Ovary (tissue), 9 donors: ENCODE data around the gene ST7. TPM values are rescaled to one million over a fixed set of nuclear protein-coding genes. Genes with fewer than 3 reads are reported as not detected.

ENCODE experiments used
- DNase-seq, 5 donors: peaks; one replicate each; pipeline ENCODE4 v3.0.0-alpha.2; 2019 to 2020
- H3K27ac ChIP-seq, 2 donors: fragments of 200-600 bp; one replicate each; pipeline versions ENCODE4 v1.5.1 to v1.8.0; 2019 to 2022
- H3K27me3 ChIP-seq: fragments of 200-600 bp; one replicate; pipeline ENCODE4 v1.8.0; 2022
- H3K36me3 ChIP-seq: fragments of 200-600 bp; sonication (generic); one replicate; pipeline ENCODE4 v1.5.1; 2019
- H3K4me1 ChIP-seq: one replicate; pipeline ENCODE4 v1.8.1; 2013; ENCODE audit warnings: mild to moderate bottlenecking, moderate library complexity; ENCODE audit not compliant: insufficient read depth
- H3K4me3 ChIP-seq: fragments of 200-600 bp; sonication (generic); one replicate; pipeline ENCODE4 v1.5.1; 2017
- H3K9me3 ChIP-seq, 2 donors: fragments of 200-600 bp in 1 of 2; sonication (generic) in 1 of 2; one replicate each; pipeline versions ENCODE4 v1.5.1 to v1.8.1; 2013 to 2019; ENCODE audit warnings: mild to moderate bottlenecking in 1 of 2, moderate library complexity in 1 of 2
- EP300 ChIP-seq: sonication (generic); formaldehyde crosslinking; IDR thresholded peaks from one replicate; pipeline ENCODE4 v1.6.1; 2017; ENCODE audit warnings: antibody characterized with exemption
- POLR2A ChIP-seq: fragments of 450-650 bp; IDR thresholded peaks from one replicate; pipeline ENCODE4 v1.6.1; 2017; ENCODE audit warnings: antibody characterized with exemption, mild to moderate bottlenecking, moderate library complexity
- WGBS, 3 donors: extraction: QIAGEN DNeasy Blood & Tissue Kit in 1 of 3; methylation state at CpG; one replicate each; pipeline versions ENCODE4 v1.1.5 to v1.1.7; 2013 to 2017; 5-methylcytosine and 5-hydroxymethylcytosine counted together
- intact Hi-C, 4 donors: fragments of 100-400 bp; cut with DNase I; formaldehyde crosslinking; loops; one replicate each; pipeline versions ENCODE4 v1.11.0 to v1.15.1; 2022 to 2023
- polyA plus RNA-seq, 2 donors: library from polyadenylated mRNA; stranded (reverse); fragments of 200-250 nt in 1 of 2; fragments of 350-450 nt in 1 of 2; fragmentation: Illumina TruSeq in 1 of 2; extraction: RNeasy Lipid Tissue Mini Kit (QIAGEN cat#74804) in 1 of 2; gene quantifications; one replicate each; pipeline ENCODE4 v1.2.3, GENCODE V29; 2013 to 2014
- total RNA-seq, 7 donors: library from RNA; depleted of rRNA in 2 of 7; stranded (reverse); fragments of >200 nt in 2 of 7; fragmentation: NEBNext Ultra II Directional in 3 of 7; extraction: Animal tissue kit (Norgen Biotek cat#: 25700) in 3 of 7; gene quantifications; one replicate each; pipeline versions ENCODE4 v1.1.0 to v1.2.4, GENCODE V29; 2016 to 2023
- TF ChIP-seq, protein P1 (sequence below), 3 donors: fragments of 450-650 bp in 2 of 3; fragments of 200-600 bp in 1 of 3; IDR thresholded peaks; one replicate each; pipeline versions ENCODE4 v1.5.1 to v1.8.0; 2016 to 2022; ENCODE audit warnings: antibody characterized with exemption in 3 of 3, mild to moderate bottlenecking in 1 of 3
- donor health status: DM: no; HTN: no; CAD: no; lungs with moderate emphysema.
- donor health status: DM: no; HTN: no; CAD: no.
- donor health status: Bipolar disorder and iron deficiency.
- donor health status: DM: yes; HTN: yes; CAD: no.
- donor health status: DM: no; HTN: no; CAD: no.
- donor health status: DM: yes; HTN: yes; CAD: no.

Gene ST7
- total and polyA plus RNA-seq, 9 donors, result 14.1 to 37.7 (median 18.8) TPM

- DNase-seq, result no peak
- no peaks in the 10 kb centered on the region for H3K36me3 ChIP-seq
- H3K4me1 ChIP-seq, result no peaks in the 10 kb centered on the region
- no peak overlapping the region for H3K27ac ChIP-seq
- no peak overlapping the region for H3K4me3 ChIP-seq
- TF ChIP-seq EP300 (no peak), POLR2A (no peak)
- TF ChIP-seq, protein P1, sequence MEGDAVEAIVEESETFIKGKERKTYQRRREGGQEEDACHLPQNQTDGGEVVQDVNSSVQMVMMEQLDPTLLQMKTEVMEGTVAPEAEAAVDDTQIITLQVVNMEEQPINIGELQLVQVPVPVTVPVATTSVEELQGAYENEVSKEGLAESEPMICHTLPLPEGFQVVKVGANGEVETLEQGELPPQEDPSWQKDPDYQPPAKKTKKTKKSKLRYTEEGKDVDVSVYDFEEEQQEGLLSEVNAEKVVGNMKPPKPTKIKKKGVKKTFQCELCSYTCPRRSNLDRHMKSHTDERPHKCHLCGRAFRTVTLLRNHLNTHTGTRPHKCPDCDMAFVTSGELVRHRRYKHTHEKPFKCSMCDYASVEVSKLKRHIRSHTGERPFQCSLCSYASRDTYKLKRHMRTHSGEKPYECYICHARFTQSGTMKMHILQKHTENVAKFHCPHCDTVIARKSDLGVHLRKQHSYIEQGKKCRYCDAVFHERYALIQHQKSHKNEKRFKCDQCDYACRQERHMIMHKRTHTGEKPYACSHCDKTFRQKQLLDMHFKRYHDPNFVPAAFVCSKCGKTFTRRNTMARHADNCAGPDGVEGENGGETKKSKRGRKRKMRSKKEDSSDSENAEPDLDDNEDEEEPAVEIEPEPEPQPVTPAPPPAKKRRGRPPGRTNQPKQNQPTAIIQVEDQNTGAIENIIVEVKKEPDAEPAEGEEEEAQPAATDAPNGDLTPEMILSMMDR (IDR thresholded peaks at IDR 0.05), result no peak
- WGBS, 3 donors, result 96 to 98% (median 96%) methylated on average over 3 of the region's 3 CpGs
- no peaks in the 10 kb centered on the region for H3K27me3 ChIP-seq
- no peaks in the 10 kb centered on the region for H3K9me3 ChIP-seq
- intact Hi-C loops, result no loop called here
Measured at GRCh38 chr7:117137868-117138267, 184.6 kb downstream of the ST7 start.

- no peaks in the 10 kb centered on the region for H3K36me3 ChIP-seq
- H3K9me3 ChIP-seq, result no peaks in the 10 kb centered on the region
- no peak overlapping the region for H3K27ac ChIP-seq
- no peaks in the 10 kb centered on the region for H3K27me3 ChIP-seq
- WGBS, 3 donors, result 93 to 96% (median 94%) methylated on average over 3 of the region's 3 CpGs
- TF ChIP-seq POLR2A, result no peak
- TF ChIP-seq, protein P1 (IDR thresholded peaks at IDR 0.05), result no peak
- no peak for TF ChIP-seq EP300
- H3K4me3 ChIP-seq, result no peak overlapping the region
- DNase-seq, result no peak
- intact Hi-C loops, result no loop called here
- H3K4me1 ChIP-seq, result no peaks in the 10 kb centered on the region
Measured at GRCh38 chr7:117138495-117138894, 185.2 kb downstream of the ST7 start.

DNA sequence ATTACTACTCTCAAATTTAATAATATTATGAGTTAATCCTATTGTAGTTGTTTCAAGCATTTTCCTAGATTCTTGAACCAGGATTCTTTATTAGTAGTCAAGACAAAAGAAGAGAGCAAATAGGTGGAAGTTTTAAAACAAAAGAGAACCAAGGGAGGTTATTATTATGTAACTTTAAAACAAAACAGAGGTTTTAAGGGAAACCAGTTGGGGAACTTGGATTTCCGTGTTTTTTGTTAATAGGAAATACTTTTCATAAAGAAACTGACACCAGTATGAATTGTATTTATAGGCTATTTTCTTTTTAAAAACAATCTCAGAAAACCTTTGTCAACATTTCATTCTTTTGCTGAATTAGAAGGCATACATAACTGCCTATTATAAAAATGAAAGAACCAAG is 185.7 kb downstream of the ST7 start:
- H3K4me3 ChIP-seq, result no peak overlapping the region
- no peaks in the 10 kb centered on the region for H3K9me3 ChIP-seq
- H3K4me1 ChIP-seq, result no peaks in the 10 kb centered on the region
- H3K27ac ChIP-seq, result no peak overlapping the region
- H3K36me3 ChIP-seq, result no peaks in the 10 kb centered on the region
- WGBS, 3 donors, result 82 to 84% (median 84%) methylated on average over 1 of the region's 1 CpG
- intact Hi-C loops, result no loop called here
- TF ChIP-seq, protein P1 (IDR thresholded peaks at IDR 0.05), result no peak
- no peak for TF ChIP-seq POLR2A
- TF ChIP-seq EP300, result no peak
- DNase-seq, result no peak
- H3K27me3 ChIP-seq, result no peaks in the 10 kb centered on the region

DNA sequence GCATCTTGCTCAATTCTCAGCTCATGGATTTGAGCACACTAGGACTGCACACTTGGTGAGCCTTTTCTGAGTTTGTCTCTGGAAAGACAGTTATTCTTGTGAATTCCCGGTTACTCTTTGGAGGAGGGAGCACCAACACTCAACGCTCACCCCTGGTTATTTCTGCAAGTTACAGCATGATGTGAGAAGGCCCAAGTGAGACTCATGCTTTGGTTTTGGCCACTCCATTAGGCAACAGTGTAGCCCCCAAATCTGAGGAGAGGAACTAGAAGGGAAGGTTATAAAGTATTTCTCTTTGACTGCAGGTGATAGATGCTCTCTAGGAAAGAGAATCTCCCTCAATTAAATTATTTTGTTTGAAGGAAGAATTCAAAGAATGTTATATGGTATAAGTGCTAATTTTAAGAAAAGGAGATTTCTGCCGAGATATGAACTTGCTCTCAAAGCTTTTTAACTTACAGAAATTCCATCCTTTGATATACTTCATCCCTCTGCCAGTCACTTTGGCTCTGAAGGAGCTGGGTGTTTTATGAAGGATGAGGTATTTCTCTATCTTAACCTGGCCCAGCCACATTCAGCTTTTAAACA is 186.2 kb downstream of the ST7 start:
- Histone ChIP-seq H3K4me3 (no peak overlapping the region), H3K4me1 (no peaks in the 10 kb centered on the region), H3K9me3 (no peaks in the 10 kb centered on the region), H3K27me3 (no peaks in the 10 kb centered on the region), H3K27ac (no peak overlapping the region), H3K36me3 (no peaks in the 10 kb centered on the region)
- no peak for DNase-seq
- TF ChIP-seq, protein P1 (IDR thresholded peaks at IDR 0.05), result no peak
- TF ChIP-seq EP300 (no peak), POLR2A (no peak)
- intact Hi-C loops, result no loop called here
- WGBS, 3 donors, result 92 to 94% (median 93%) methylated on average over 3 of the region's 3 CpGs
